ENCODE measurements around the gene BMPR1A.

BMPR1A gene

GRCh38 chr10:86755454-86755739, 1.0 kb upstream of the BMPR1A start:
- no peak for TF ChIP-seq CTCF (IDR thresholded peaks at IDR 0.05; ENCODE audit: low read depth, low read length)
- DNase-seq (ENCODE audit: extremely low read depth, low read depth), result no peak

GRCh38 chr10:86755740-86756510, 494 bp upstream of the BMPR1A start:
- peak; percentile 75 for DNase-seq (ENCODE audit: extremely low read depth, low read depth)
- TF ChIP-seq CTCF (IDR thresholded peaks at IDR 0.05; ENCODE audit: low read depth, low read length), result no peak

GRCh38 chr10:86757113-86757972, 924 bp downstream of the BMPR1A start:
- DNase-seq (ENCODE audit: extremely low read depth, low read depth), result no peak
- TF ChIP-seq CTCF (IDR thresholded peaks at IDR 0.05; ENCODE audit: low read depth, low read length), result peak; percentile 29

- no peak for DNase-seq (ENCODE audit: extremely low read depth, low read depth)
- TF ChIP-seq CTCF (IDR thresholded peaks at IDR 0.05; ENCODE audit: low read depth, low read length), result no peak
Measured at GRCh38 chr10:86758189-86759072, 2.0 kb downstream of the BMPR1A start.

GRCh38 chr10:86759073-86759672, 2.8 kb downstream of the BMPR1A start:
- no peak for DNase-seq (ENCODE audit: extremely low read depth, low read depth)
- TF ChIP-seq CTCF (IDR thresholded peaks at IDR 0.05; ENCODE audit: low read depth, low read length), result no peak

GRCh38 chr10:86763404-86763803, 7.0 kb downstream of the BMPR1A start:
- TF ChIP-seq CTCF (IDR thresholded peaks at IDR 0.05; ENCODE audit: low read depth, low read length), result no peak
- DNase-seq (ENCODE audit: extremely low read depth, low read depth), result no peak
